Calu3 (cell line): ENCODE results near the gene BDKRB1. TPM values are rescaled to one million over a fixed set of nuclear protein-coding genes. Genes with fewer than 3 reads are reported as not detected.

Experiments
- BruUV-seq: library from RNA; stranded (reverse); fragments of 400-500 nt; replicated peaks from 2 replicates; lab custom pipeline; 2021; lab: Mats Ljungman, UMichigan
- CTCF ChIA-PET: fragments of 300-600 bp; sonication (Branson Sonifier 250); formaldehyde crosslinking; loops from one replicate; lab custom pipeline; 2022; ENCODE audit warnings: antibody characterized with exemption; lab: Charles Lee
- DNase-seq: peaks from one replicate; pipeline ENCODE4 v3.0.0; 2022
- H3K27ac Mint-ChIP-seq: one replicate; pipeline ENCODE4 v1.8.0; 2022; ENCODE audit warnings: mixed read lengths; ENCODE audit not compliant: unreplicated experiment
- H3K27me3 Mint-ChIP-seq: one replicate; pipeline ENCODE4 v1.8.0; 2022; ENCODE audit warnings: mixed read lengths; ENCODE audit not compliant: unreplicated experiment
- H3K36me3 Mint-ChIP-seq: one replicate; pipeline ENCODE4 v1.8.0; 2022; ENCODE audit warnings: mild to moderate bottlenecking, moderate library complexity, mixed read lengths; ENCODE audit not compliant: insufficient read depth, unreplicated experiment
- H3K4me1 Mint-ChIP-seq: one replicate; pipeline ENCODE4 v1.8.0; 2022; ENCODE audit warnings: mild to moderate bottlenecking, low read depth, mixed read lengths; ENCODE audit not compliant: unreplicated experiment
- H3K4me3 Mint-ChIP-seq: one replicate; pipeline ENCODE4 v1.8.0; 2022; ENCODE audit warnings: mild to moderate bottlenecking, low read depth, moderate library complexity, mixed read lengths; ENCODE audit not compliant: unreplicated experiment
- H3K9me3 Mint-ChIP-seq: one replicate; pipeline ENCODE4 v1.8.0; 2022; ENCODE audit warnings: low read depth, mixed read lengths; ENCODE audit not compliant: unreplicated experiment
- intact Hi-C: fragments of 100-400 bp; cut with micrococcal nuclease; formaldehyde crosslinking; loops from one replicate; pipeline ENCODE4 v1.10.0; 2022; ENCODE audit not compliant: unreplicated experiment
- total RNA-seq: library from RNA; stranded (reverse); gene quantifications from 2 replicates; pipeline ENCODE4 v1.2.3, GENCODE V29; 2022
- TF ChIP-seq, protein P1 (sequence below): fragments of 200-600 bp; IDR thresholded peaks from one replicate; pipeline ENCODE4 v1.8.0; 2022; ENCODE audit warnings: antibody characterized with exemption; ENCODE audit not compliant: unreplicated experiment

BDKRB1 gene
- total RNA-seq, 1 experiment from 2014 or later = not detected

DNA sequence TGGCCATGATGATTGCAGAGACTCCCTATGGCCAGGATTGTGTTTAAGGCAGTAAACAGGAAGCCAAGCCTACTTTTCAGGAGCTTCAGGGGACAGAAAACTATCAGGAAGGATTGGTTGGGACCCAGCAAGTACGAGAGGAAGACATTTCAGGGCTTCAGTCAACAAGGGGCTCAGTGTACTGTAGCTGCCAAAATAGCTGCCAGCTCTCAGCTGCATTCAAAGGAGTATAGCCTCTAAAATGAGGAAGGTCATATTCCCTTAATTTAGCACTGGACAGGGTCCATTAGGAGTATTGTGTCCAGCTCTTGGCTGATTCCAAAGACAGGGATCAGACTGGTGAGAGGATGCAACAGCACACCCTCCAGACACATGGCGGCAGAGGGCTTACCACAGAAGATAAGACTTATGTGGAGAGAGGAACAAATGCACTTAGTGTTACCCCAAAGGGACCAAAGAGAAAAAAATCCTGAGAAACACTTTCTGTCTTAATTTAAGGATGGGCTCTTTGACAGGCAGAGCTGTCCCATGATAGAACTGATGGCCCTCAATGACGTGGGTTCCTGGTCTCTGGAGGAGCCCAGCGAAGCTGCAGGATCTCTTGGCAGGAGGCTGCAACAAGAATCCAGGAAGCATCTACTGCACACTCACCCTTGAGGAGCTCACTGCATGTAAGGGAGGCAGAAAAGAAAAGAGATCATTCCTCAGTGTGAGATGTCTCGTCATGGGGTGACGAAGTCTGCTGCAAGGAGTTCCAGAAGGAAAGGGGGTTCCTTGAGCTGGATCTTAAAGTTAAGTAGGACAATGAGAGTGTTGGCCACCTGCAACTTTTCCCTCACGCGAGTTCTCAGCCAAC is 14.8 kb downstream of the BDKRB1 start:
- TF ChIP-seq, protein P1, sequence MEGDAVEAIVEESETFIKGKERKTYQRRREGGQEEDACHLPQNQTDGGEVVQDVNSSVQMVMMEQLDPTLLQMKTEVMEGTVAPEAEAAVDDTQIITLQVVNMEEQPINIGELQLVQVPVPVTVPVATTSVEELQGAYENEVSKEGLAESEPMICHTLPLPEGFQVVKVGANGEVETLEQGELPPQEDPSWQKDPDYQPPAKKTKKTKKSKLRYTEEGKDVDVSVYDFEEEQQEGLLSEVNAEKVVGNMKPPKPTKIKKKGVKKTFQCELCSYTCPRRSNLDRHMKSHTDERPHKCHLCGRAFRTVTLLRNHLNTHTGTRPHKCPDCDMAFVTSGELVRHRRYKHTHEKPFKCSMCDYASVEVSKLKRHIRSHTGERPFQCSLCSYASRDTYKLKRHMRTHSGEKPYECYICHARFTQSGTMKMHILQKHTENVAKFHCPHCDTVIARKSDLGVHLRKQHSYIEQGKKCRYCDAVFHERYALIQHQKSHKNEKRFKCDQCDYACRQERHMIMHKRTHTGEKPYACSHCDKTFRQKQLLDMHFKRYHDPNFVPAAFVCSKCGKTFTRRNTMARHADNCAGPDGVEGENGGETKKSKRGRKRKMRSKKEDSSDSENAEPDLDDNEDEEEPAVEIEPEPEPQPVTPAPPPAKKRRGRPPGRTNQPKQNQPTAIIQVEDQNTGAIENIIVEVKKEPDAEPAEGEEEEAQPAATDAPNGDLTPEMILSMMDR = no peak
- BruUV-seq = no TSS peak
- DNase-seq = no peak
- intact Hi-C loops = no loop called here
- H3K27me3 Mint-ChIP-seq = no peaks in the 10 kb centered on the region
- H3K4me1 Mint-ChIP-seq = peaks cover 38% of the 10 kb centered on the region
- no peak overlapping the region for H3K4me3 Mint-ChIP-seq
- no peaks in the 10 kb centered on the region for H3K9me3 Mint-ChIP-seq
- H3K27ac Mint-ChIP-seq = no peak overlapping the region
- CTCF ChIA-PET = interaction anchor here (2.4 kb wide), 1 partner anchor 172 kb away, joined by 5 read pairs; no protein-coding TSS in a partner anchor
- no peaks in the 10 kb centered on the region for H3K36me3 Mint-ChIP-seq

DNA sequence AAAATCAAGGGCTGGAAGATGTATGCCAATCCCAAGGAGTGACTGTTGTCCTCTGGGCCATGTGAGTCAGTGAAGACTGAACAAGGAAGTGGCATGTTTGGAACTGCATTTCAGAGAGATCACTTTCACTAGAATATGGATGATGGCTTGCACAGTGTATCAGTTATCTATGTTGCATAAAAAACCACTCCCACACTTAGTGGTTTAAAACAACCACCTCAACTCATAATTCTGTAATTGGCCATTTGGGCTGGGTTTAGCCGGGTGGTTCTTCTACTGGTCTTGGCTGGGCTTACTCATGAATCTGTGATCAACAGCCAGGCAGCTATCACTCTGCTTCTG is 15.4 kb downstream of the BDKRB1 start:
- intact Hi-C loops = no loop called here
- no peak for DNase-seq
- no TSS peak for BruUV-seq
- H3K27ac Mint-ChIP-seq = no peak overlapping the region
- H3K4me1 Mint-ChIP-seq = peaks cover 33% of the 10 kb centered on the region
- no peaks in the 10 kb centered on the region for H3K9me3 Mint-ChIP-seq
- H3K36me3 Mint-ChIP-seq = no peaks in the 10 kb centered on the region
- CTCF ChIA-PET = interaction anchor here (1.2 to 2.4 kb wide), 2 partner anchors 169 to 173 kb away, joined by 3 to 5 read pairs; no protein-coding TSS in a partner anchor
- no peak overlapping the region for H3K4me3 Mint-ChIP-seq
- H3K27me3 Mint-ChIP-seq = no peaks in the 10 kb centered on the region
- TF ChIP-seq, protein P1 = no peak

DNA sequence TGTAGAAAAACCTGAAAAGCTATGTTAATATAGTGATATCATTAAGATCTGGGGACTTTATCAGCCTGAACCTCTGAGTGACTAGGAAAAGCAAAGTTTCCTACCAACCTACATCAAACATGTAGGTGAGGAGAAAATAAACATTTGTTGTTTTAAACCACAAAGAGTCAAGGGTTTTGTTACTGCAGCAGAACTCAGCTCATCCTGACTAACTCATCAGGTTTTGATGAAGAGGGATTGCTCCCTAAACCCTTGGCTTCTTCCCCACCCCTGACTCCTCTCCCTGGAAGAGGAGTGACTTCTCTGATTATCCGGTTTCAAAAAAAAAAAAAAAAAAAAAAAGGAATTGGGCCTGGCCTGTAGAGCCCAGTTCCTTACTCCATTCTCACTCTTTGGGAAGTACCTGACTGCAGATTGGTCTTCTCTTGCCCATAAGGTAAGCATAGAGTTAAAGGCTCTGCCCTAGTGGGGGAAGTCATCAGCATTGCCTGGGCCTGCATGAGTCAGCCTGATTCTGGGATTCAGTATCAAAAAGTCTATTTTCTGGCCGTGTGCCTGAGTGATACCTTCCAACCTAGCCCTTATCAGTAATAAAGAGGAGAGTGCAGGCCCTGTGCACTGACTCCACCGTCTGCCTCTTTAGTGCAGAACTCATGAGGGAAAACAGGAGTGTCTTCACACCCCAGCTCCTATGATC is 16.9 kb downstream of the BDKRB1 start:
- TF ChIP-seq, protein P1 = no peak
- BruUV-seq = no TSS peak
- CTCF ChIA-PET = interaction anchor here (1.2 kb wide), 2 partner anchors 171 to 172 kb away, joined by 3 to 6 read pairs; no protein-coding TSS in a partner anchor
- no peaks in the 10 kb centered on the region for H3K9me3 Mint-ChIP-seq
- no peaks in the 10 kb centered on the region for H3K36me3 Mint-ChIP-seq
- no peak overlapping the region for H3K27ac Mint-ChIP-seq
- peaks cover 23% of the 10 kb centered on the region for H3K4me1 Mint-ChIP-seq
- DNase-seq = no peak
- intact Hi-C loops = no loop called here
- no peak overlapping the region for H3K4me3 Mint-ChIP-seq
- no peaks in the 10 kb centered on the region for H3K27me3 Mint-ChIP-seq

DNA sequence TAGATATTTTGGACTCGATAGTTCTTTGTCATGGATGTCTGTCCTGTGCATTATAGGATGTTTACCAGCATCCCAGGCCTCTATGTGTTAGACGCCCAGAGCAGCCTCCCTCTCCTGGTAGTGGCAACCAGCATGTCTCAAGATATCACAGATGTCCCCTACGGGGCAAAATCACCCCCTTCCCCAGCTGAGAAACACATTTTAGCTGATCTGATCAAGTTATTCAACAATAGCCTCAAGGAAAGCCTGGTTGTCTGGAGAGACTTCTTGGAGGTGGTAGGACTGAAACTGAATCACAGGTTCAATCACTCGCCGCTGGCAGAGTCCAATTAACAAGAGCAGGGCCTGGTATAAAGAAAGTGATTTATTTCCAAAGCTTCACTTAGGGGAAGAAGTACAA is 17.6 kb downstream of the BDKRB1 start:
- intact Hi-C loops = no loop called here
- no peaks in the 10 kb centered on the region for H3K36me3 Mint-ChIP-seq

More for the DNA sequence above, 17.6 kb downstream of the BDKRB1 start:
- no peak overlapping the region for H3K4me3 Mint-ChIP-seq
- H3K27ac Mint-ChIP-seq = no peak overlapping the region
- peaks cover 23% of the 10 kb centered on the region for H3K4me1 Mint-ChIP-seq
- H3K27me3 Mint-ChIP-seq = no peaks in the 10 kb centered on the region
- H3K9me3 Mint-ChIP-seq = no peaks in the 10 kb centered on the region
- BruUV-seq = no TSS peak
- TF ChIP-seq, protein P1 = no peak
- CTCF ChIA-PET = interaction anchor here (1.2 kb wide), 1 partner anchor 173 kb away, joined by 6 read pairs; no protein-coding TSS in a partner anchor
- no peak for DNase-seq
